ENCODE data around the gene GPALPP1. TPM values are rescaled to one million over a fixed set of nuclear protein-coding genes. Genes with fewer than 3 reads are reported as not detected.
"Not testable (repeated sequence)": the region's sequence is repeated elsewhere in the genome, so short reads cannot be mapped to it uniquely, and the experiment has no call there.

The GPALPP1 gene
- total RNA-seq, 4 donors from 2014 or later: 12.1 to 30.3 (median 22.0) TPM

- no peak overlapping the region for H3K4me3 ChIP-seq
- intact Hi-C loops (cut with DNase I; ENCODE audit: low total_unique reads): no loop called here
- peak; percentile 11 for DNase-seq
- H3K4me1 ChIP-seq: peaks cover 6 to 22% (median 20%) of the 10 kb centered on the region in 4 donors
- no peaks in the 10 kb centered on the region for H3K36me3 ChIP-seq
- 38 to 47% methylated on average over 5 to 7 of the region's 7 CpGs for WGBS, 2 donors (ENCODE audit: low coverage in 1 of 2)
- H3K27me3 ChIP-seq: no peaks in the 10 kb centered on the region
- in situ Hi-C loops (cut with MboI; ENCODE audit: low pct_ligation_motif_present in 1 of 4, low pct_unique_long_range_greater_than_20kb in 1 of 4, low sequenced_read_pairs in 3 of 4): no loop called here
- no peaks in the 10 kb centered on the region for H3K9me3 ChIP-seq
- no peak for TF ChIP-seq POLR2A (IDR thresholded peaks at IDR 0.05)
- no peak for TF ChIP-seq EP300 (IDR thresholded peaks at IDR 0.05; ENCODE audit: low read depth)
- H3K27ac ChIP-seq: peak overlapping the region; percentile 60 to 81 (median 72)
These were observed 66.7 kb downstream of the GPALPP1 start for GRCh38 chr13:45055902-45056648.

DNA sequence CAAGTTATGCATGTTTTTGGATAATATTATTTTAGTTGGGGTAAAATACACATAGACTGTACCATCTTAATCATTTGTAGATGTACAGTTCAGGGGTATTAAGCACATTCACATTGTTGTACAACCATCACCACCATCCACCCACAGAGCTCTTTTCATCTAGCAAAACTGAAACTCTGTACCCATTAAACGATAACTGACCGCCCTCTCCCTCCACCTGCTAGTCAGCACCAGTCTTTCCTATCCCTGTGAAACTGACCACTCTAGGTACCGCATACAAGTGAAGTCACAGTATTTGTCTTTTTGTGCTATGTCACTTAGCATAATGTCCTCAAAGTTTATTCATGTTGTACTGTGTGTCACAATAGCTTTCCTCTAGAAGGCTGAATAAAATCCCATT is 70.7 kb downstream of the GPALPP1 start:
- no peak overlapping the region for H3K4me3 ChIP-seq
- no peak for DNase-seq
- no peaks in the 10 kb centered on the region for H3K27me3 ChIP-seq
- WGBS, 2 donors (ENCODE audit: low coverage in 1 of 2): 85 to 88% methylated on average over 3 of the region's 3 CpGs
- H3K4me1 ChIP-seq: peaks cover 6 to 19% (median 17%) of the 10 kb centered on the region in 4 donors
- no peaks in the 10 kb centered on the region for H3K9me3 ChIP-seq
- TF ChIP-seq EP300 (IDR thresholded peaks at IDR 0.05; ENCODE audit: low read depth) (no peak), POLR2A (IDR thresholded peaks at IDR 0.05) (no peak), CTCF (IDR thresholded peaks at IDR 0.05) (no peak), POLR2AphosphoS5 (IDR thresholded peaks at IDR 0.05) (no peak)
- no peak overlapping the region for H3K27ac ChIP-seq
- in situ Hi-C loops (cut with MboI; ENCODE audit: low pct_ligation_motif_present in 1 of 4, low pct_unique_long_range_greater_than_20kb in 1 of 4, low sequenced_read_pairs in 3 of 4) (no loop called here), intact Hi-C loops (cut with DNase I; ENCODE audit: low total_unique reads) (no loop called here)
- no peaks in the 10 kb centered on the region for H3K36me3 ChIP-seq

GRCh38 chr13:45063261-45063860 is 74.0 kb downstream of the GPALPP1 start:
- WGBS, 2 donors (ENCODE audit: low coverage in 1 of 2): 80 to 98% methylated on average over 4 to 7 of the region's 7 CpGs
- H3K4me3 ChIP-seq: no peak overlapping the region
- H3K27ac ChIP-seq: no peak overlapping the region
- no peak for DNase-seq
- in situ Hi-C loops (cut with MboI; ENCODE audit: low pct_ligation_motif_present in 1 of 4, low pct_unique_long_range_greater_than_20kb in 1 of 4, low sequenced_read_pairs in 3 of 4) (no loop called here), intact Hi-C loops (cut with DNase I; ENCODE audit: low total_unique reads) (no loop called here)
- H3K9me3 ChIP-seq: no peaks in the 10 kb centered on the region
- no peaks in the 10 kb centered on the region for H3K4me1 ChIP-seq
- H3K27me3 ChIP-seq: no peaks in the 10 kb centered on the region
- TF ChIP-seq POLR2AphosphoS5 (IDR thresholded peaks at IDR 0.05) (no peak), POLR2A (IDR thresholded peaks at IDR 0.05) (no peak), CTCF (IDR thresholded peaks at IDR 0.05) (no peak), EP300 (IDR thresholded peaks at IDR 0.05; ENCODE audit: low read depth) (no peak)
- H3K36me3 ChIP-seq: no peaks in the 10 kb centered on the region

- 89 to 100% methylated on average over 1 to 3 of the region's 3 CpGs for WGBS, 2 donors (ENCODE audit: low coverage in 1 of 2)
- H3K4me1 ChIP-seq; H3K27ac ChIP-seq; H3K4me3 ChIP-seq; intact Hi-C loops (cut with DNase I; ENCODE audit: low total_unique reads); H3K9me3 ChIP-seq; DNase-seq; H3K36me3 ChIP-seq; H3K27me3 ChIP-seq; in situ Hi-C loops (cut with MboI; ENCODE audit: low pct_ligation_motif_present in 1 of 4, low pct_unique_long_range_greater_than_20kb in 1 of 4, low sequenced_read_pairs in 3 of 4): not testable (repeated sequence)
These were observed 74.6 kb downstream of the GPALPP1 start for GRCh38 chr13:45063889-45064288.

DNA sequence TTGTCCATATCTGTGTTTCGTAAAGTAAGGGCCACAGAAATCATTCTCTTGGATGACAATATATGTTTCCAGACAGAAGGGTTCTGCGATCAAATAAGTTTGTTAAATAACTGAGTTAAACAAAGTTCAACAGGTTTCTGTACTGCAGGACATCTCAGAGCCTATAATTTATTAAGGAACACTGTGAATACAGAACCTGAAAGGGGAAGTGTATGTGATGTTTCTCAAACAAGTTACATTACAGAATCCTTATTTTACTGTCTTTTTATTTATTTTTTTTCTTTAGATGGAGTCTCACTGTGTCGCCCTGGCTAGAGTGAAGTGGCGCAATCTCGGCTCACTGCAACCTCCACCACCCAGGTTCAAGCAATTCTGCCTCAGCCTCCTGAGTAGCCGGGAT is 75.6 kb downstream of the GPALPP1 start:
- TF ChIP-seq POLR2AphosphoS5 (IDR thresholded peaks at IDR 0.05): no peak
- TF ChIP-seq CTCF (IDR thresholded peaks at IDR 0.05): no peak
- TF ChIP-seq POLR2A (IDR thresholded peaks at IDR 0.05): no peak
- TF ChIP-seq EP300 (IDR thresholded peaks at IDR 0.05; ENCODE audit: low read depth): no peak
- Histone ChIP-seq H3K36me3 (no peaks in the 10 kb centered on the region), H3K4me1 (no peaks in the 10 kb centered on the region), H3K27ac (no peak overlapping the region), H3K9me3 (no peaks in the 10 kb centered on the region), H3K4me3 (no peak overlapping the region), H3K27me3 (no peaks in the 10 kb centered on the region)
- in situ Hi-C loops (cut with MboI; ENCODE audit: low pct_ligation_motif_present in 1 of 4, low pct_unique_long_range_greater_than_20kb in 1 of 4, low sequenced_read_pairs in 3 of 4) (no loop called here), intact Hi-C loops (cut with DNase I; ENCODE audit: low total_unique reads) (no loop called here)
- 93 to 95% methylated on average over 4 to 6 of the region's 6 CpGs for WGBS, 2 donors (ENCODE audit: low coverage in 1 of 2)
- DNase-seq: no peak

Measured in transverse colon (tissue), 4 donors.